ENCODE measurements around the gene CDH13.

- TF ChIP-seq CTCF (IDR thresholded peaks at IDR 0.05) (no peak), POLR2A (IDR thresholded peaks at IDR 0.05) (no peak), EP300 (IDR thresholded peaks at IDR 0.05) (no peak)
Measured at GRCh38 chr16:82945420-82946101, 318.8 kb downstream of the CDH13 start.
